OCI-LY7 (cell line): Measurements from ENCODE around the gene ADD2.

ENCODE experiments used
- EZH2phosphoT487 ChIP-seq: fragments of 200-600 bp; sonication (generic); IDR thresholded peaks from 2 replicates; pipeline ENCODE4 v1.6.1; 2018; ENCODE audit warnings: low read depth, borderline replicate concordance, mild to moderate bottlenecking, mixed run types, antibody characterized with exemption, low read length, moderate library complexity, mixed read lengths
- TF ChIP-seq, protein P1 (sequence below): fragments of 200-600 bp; sonication (generic); conservative IDR thresholded peaks from 2 replicates; pipeline ENCODE4 v1.5.1; 2014; ENCODE audit warnings: mild to moderate bottlenecking, antibody characterized with exemption, low read length, moderate library complexity, mixed read lengths

- TF ChIP-seq, protein P1, sequence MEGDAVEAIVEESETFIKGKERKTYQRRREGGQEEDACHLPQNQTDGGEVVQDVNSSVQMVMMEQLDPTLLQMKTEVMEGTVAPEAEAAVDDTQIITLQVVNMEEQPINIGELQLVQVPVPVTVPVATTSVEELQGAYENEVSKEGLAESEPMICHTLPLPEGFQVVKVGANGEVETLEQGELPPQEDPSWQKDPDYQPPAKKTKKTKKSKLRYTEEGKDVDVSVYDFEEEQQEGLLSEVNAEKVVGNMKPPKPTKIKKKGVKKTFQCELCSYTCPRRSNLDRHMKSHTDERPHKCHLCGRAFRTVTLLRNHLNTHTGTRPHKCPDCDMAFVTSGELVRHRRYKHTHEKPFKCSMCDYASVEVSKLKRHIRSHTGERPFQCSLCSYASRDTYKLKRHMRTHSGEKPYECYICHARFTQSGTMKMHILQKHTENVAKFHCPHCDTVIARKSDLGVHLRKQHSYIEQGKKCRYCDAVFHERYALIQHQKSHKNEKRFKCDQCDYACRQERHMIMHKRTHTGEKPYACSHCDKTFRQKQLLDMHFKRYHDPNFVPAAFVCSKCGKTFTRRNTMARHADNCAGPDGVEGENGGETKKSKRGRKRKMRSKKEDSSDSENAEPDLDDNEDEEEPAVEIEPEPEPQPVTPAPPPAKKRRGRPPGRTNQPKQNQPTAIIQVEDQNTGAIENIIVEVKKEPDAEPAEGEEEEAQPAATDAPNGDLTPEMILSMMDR: no peak
- TF ChIP-seq EZH2phosphoT487: no peak
Measured at GRCh38 chr2:70633508-70633907, 134.5 kb downstream of the ADD2 start.
